Astrocyte (in vitro differentiated cells and primary cell): Measurements from ENCODE around the gene BRD4. TPM values are rescaled to one million over a fixed set of nuclear protein-coding genes. Genes with fewer than 3 reads are reported as not detected.
A peak's percentile ranks its signal among the peaks of the same experiment; 100 is the strongest.

Experiments used
- DNase-seq: peaks from one replicate; pipeline ENCODE4 v3.0.0-alpha.2; 2010; ENCODE audit warnings: low read depth
- FAIRE-seq: peaks from 2 replicates; lab custom pipeline; 2011; peaks lifted over from hg19 to GRCh38; lab: Jason Lieb, UNC
- H2AFZ ChIP-seq: 2 replicates; pipeline ENCODE4 v1.6.0; 2012; ENCODE audit warnings: low read depth, low read length, inconsistent platforms
- H3K27ac ChIP-seq: 2 replicates; pipeline ENCODE4 v1.5.1; 2011; ENCODE audit warnings: low read depth, low read length, inconsistent platforms
- H3K27me3 ChIP-seq: 2 replicates; pipeline ENCODE4 v1.6.0; 2011; ENCODE audit warnings: low read length, inconsistent platforms; ENCODE audit not compliant: insufficient read depth
- H3K36me3 ChIP-seq: 2 replicates; pipeline ENCODE4 v1.5.1; 2011; ENCODE audit warnings: low read length, inconsistent platforms; ENCODE audit not compliant: insufficient read depth
- H3K4me1 ChIP-seq: 2 replicates; pipeline ENCODE4 v1.5.1; 2011; ENCODE audit warnings: low read length, inconsistent platforms; ENCODE audit not compliant: insufficient read depth
- H3K4me2 ChIP-seq: 2 replicates; pipeline ENCODE4 v1.6.0; 2012; ENCODE audit warnings: low read length, inconsistent platforms
- H3K4me3 ChIP-seq: 2 replicates; pipeline ENCODE4 v1.5.1; 2011; ENCODE audit warnings: low read depth, mild to moderate bottlenecking, low read length, inconsistent platforms; ENCODE audit not compliant: insufficient read depth
- H3K79me2 ChIP-seq: 2 replicates; pipeline ENCODE4 v1.6.0; 2012; ENCODE audit warnings: mild to moderate bottlenecking, low read length, inconsistent platforms; ENCODE audit not compliant: insufficient read depth
- H3K9ac ChIP-seq: 2 replicates; pipeline ENCODE4 v1.6.0; 2012; ENCODE audit warnings: mild to moderate bottlenecking, low read length, inconsistent platforms
- H3K9me3 ChIP-seq: 2 replicates; pipeline ENCODE4 v1.5.1; 2012; ENCODE audit warnings: low read depth, mild to moderate bottlenecking, low read length, inconsistent platforms; ENCODE audit not compliant: insufficient read depth
- H4K20me1 ChIP-seq: 2 replicates; pipeline ENCODE4 v1.6.0; 2012; ENCODE audit warnings: low read length, inconsistent platforms; ENCODE audit not compliant: insufficient read depth
- H3K27ac Mint-ChIP-seq: one replicate; pipeline ENCODE4 v1.8.0; 2021; ENCODE audit warnings: mild to moderate bottlenecking, mixed read lengths; ENCODE audit not compliant: unreplicated experiment
- H3K27me3 Mint-ChIP-seq: one replicate; pipeline ENCODE4 v1.8.0; 2021; ENCODE audit warnings: low read depth, mixed read lengths; ENCODE audit not compliant: unreplicated experiment
- H3K36me3 Mint-ChIP-seq: one replicate; pipeline ENCODE4 v1.8.0; 2021; ENCODE audit warnings: low read depth, mixed read lengths; ENCODE audit not compliant: unreplicated experiment
- H3K4me1 Mint-ChIP-seq: one replicate; pipeline ENCODE4 v1.8.0; 2021; ENCODE audit warnings: low read depth, mixed read lengths; ENCODE audit not compliant: unreplicated experiment
- H3K4me3 Mint-ChIP-seq: one replicate; pipeline ENCODE4 v1.8.0; 2021; ENCODE audit warnings: mild to moderate bottlenecking, moderate library complexity, mixed read lengths; ENCODE audit not compliant: unreplicated experiment
- H3K9me3 Mint-ChIP-seq: one replicate; pipeline ENCODE4 v1.8.0; 2021; ENCODE audit warnings: mild to moderate bottlenecking, mixed read lengths; ENCODE audit not compliant: unreplicated experiment
- CTCF ChIP-seq: IDR thresholded peaks from 2 replicates; pipeline ENCODE4 v1.5.1; 2011; ENCODE audit warnings: low read depth, mild to moderate bottlenecking, inconsistent platforms, low read length, moderate library complexity; ENCODE audit not compliant: insufficient read depth
- EZH2 ChIP-seq: IDR thresholded peaks from 2 replicates; pipeline ENCODE4 v1.6.1; 2012; ENCODE audit warnings: mild to moderate bottlenecking, low read length, inconsistent platforms; ENCODE audit not compliant: insufficient read depth
- total RNA-seq: library from RNA; stranded (reverse); gene quantifications from 2 replicates; pipeline ENCODE4 v1.2.1, GENCODE V29; 2021

Gene BRD4
- total RNA-seq, 1 donor from 2014 or later: 128 TPM

- no peaks in the 10 kb centered on the region for H3K9me3 ChIP-seq
- H3K27ac Mint-ChIP-seq: peak overlapping the region; percentile 98
- H3K36me3 Mint-ChIP-seq: peaks cover 6% of the 10 kb centered on the region
- H3K4me3 ChIP-seq: peak overlapping the region; percentile 84
- peaks cover 34% of the 10 kb centered on the region for H3K4me1 Mint-ChIP-seq
- H3K4me2 ChIP-seq: peak overlapping the region; percentile 91
- peaks cover 29% of the 10 kb centered on the region for H3K4me1 ChIP-seq
- H2AFZ ChIP-seq: no peak overlapping the region
- no peak for DNase-seq
- no peaks in the 10 kb centered on the region for H3K27me3 ChIP-seq
- peak overlapping the region; percentile 99 for H3K9ac ChIP-seq
- H3K27ac ChIP-seq: peak overlapping the region; percentile 97
- peaks cover 48% of the 10 kb centered on the region for H4K20me1 ChIP-seq
- TF ChIP-seq EZH2: no peak
- TF ChIP-seq CTCF: no peak
- H3K79me2 ChIP-seq: peaks cover 74% of the 10 kb centered on the region
- no peaks in the 10 kb centered on the region for H3K9me3 Mint-ChIP-seq
- no peak for FAIRE-seq
- no peaks in the 10 kb centered on the region for H3K36me3 ChIP-seq
- H3K27me3 Mint-ChIP-seq: no peaks in the 10 kb centered on the region
- H3K4me3 Mint-ChIP-seq: peak overlapping the region; percentile 100
Observed at GRCh38 chr19:15331419-15332310, 674 bp downstream of the BRD4 start.

- peaks cover 55% of the 10 kb centered on the region for H4K20me1 ChIP-seq
- no peaks in the 10 kb centered on the region for H3K36me3 ChIP-seq
- H3K9me3 Mint-ChIP-seq: no peaks in the 10 kb centered on the region
- H3K4me3 Mint-ChIP-seq: peak overlapping the region; percentile 100
- peak overlapping the region; percentile 97 for H3K27ac ChIP-seq
- H3K9me3 ChIP-seq: no peaks in the 10 kb centered on the region
- H3K4me1 ChIP-seq: peaks cover 32% of the 10 kb centered on the region
- no peaks in the 10 kb centered on the region for H3K27me3 ChIP-seq
- H3K79me2 ChIP-seq: peaks cover 81% of the 10 kb centered on the region
- peaks cover 2% of the 10 kb centered on the region for H3K36me3 Mint-ChIP-seq
- DNase-seq (peak; percentile 82), FAIRE-seq (no peak)
- no peaks in the 10 kb centered on the region for H3K27me3 Mint-ChIP-seq
- H3K4me2 ChIP-seq: peak overlapping the region; percentile 91
- peak overlapping the region; percentile 72 for H3K4me3 ChIP-seq
- peak overlapping the region; percentile 98 for H3K27ac Mint-ChIP-seq
- peaks cover 40% of the 10 kb centered on the region for H3K4me1 Mint-ChIP-seq
- TF ChIP-seq EZH2: no peak
- TF ChIP-seq CTCF: no peak
- H3K9ac ChIP-seq: peak overlapping the region; percentile 99
- H2AFZ ChIP-seq: no peak overlapping the region
Observed at GRCh38 chr19:15330801-15331418, 1.4 kb downstream of the BRD4 start.
